ENCODE results near the gene ARL6IP1. TPM values are rescaled to one million over a fixed set of nuclear protein-coding genes. Genes with fewer than 3 reads are reported as not detected.

The ARL6IP1 gene
- total and polyA plus RNA-seq, 2 of the 4 experiments (the other 2 are of a cell fraction) = 78.1 to 190 TPM

DNA sequence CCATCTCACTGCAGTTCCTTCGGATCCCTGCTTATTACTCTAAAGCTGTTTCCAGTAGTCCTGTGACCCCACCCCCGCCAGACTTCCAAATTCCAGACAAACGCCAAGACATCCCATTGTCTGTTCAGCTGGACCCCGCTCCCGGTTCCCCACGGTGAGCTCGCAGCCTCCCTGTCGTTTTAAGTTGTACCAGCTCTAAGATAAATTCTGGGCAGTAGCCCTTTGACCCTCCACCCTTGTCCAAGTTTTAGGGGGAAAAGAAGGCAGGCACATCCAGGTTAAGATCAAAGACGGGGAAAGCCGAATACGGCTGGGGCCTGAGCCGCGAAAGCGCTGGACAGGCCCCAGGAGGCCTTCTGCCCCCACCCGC lies 589 bp downstream of the ARL6IP1 start:
- H3K14ac ChIP-seq (replicated peaks; ENCODE audit: low read depth, low read length) = peak overlapping the region; percentile 70
- H4K20me1 ChIP-seq (ENCODE audit: insufficient read depth, low read length) = peaks cover 18% of the 10 kb centered on the region; the same call in 1 of the 2 replicates
- H3K9ac ChIP-seq (ENCODE audit: low read depth, low read length) = peak overlapping the region; percentile 62
- H3K36me3 ChIP-seq (ENCODE audit: control insufficient read depth, insufficient read depth, low read length) = no peaks in the 10 kb centered on the region
- intact Hi-C loops (cut with micrococcal nuclease) (loop anchor here (1.0 to 10.0 kb wide), 3 partner anchors 10 to 264 kb away; partner anchors contain the start of genes COQ7 and RPS15A), in situ Hi-C loops (cut with MboI; ENCODE audit: low sequenced_read_pairs) (no loop called here), dilution Hi-C loops (cut with HindIII; ENCODE audit: low sequenced_read_pairs, unreplicated experiment) (no loop called here)
- H3K23ac ChIP-seq (ENCODE audit: low read depth, low read length) = peak overlapping the region; percentile 74
- TF ChIP-seq CHD1 (IDR thresholded peaks at IDR 0.05; ENCODE audit: low read depth, low read length) = 0 out of 2 replicates have a peak, but pooled peaks have one; percentile 76
- no peak for TF ChIP-seq BHLHE40 (IDR thresholded peaks at IDR 0.05; ENCODE audit: low read depth, low read length)
- no peak for TF ChIP-seq FOS (IDR thresholded peaks at IDR 0.05; ENCODE audit: low read depth, low read length)
- TF ChIP-seq, protein P1, sequence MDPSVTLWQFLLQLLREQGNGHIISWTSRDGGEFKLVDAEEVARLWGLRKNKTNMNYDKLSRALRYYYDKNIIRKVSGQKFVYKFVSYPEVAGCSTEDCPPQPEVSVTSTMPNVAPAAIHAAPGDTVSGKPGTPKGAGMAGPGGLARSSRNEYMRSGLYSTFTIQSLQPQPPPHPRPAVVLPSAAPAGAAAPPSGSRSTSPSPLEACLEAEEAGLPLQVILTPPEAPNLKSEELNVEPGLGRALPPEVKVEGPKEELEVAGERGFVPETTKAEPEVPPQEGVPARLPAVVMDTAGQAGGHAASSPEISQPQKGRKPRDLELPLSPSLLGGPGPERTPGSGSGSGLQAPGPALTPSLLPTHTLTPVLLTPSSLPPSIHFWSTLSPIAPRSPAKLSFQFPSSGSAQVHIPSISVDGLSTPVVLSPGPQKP (IDR thresholded peaks at IDR 0.05; ENCODE audit: borderline replicate concordance, low read depth, low read length) = no peak
- no peak for TF ChIP-seq RFX5 (IDR thresholded peaks at IDR 0.05; ENCODE audit: low read depth, low read length)
- peak overlapping the region; percentile 94 for H2AK9ac ChIP-seq (replicated peaks; ENCODE audit: low read depth, low read length, poor library complexity)
- ATAC-seq (ENCODE audit: low read depth) (no peak), DNase-seq (no peak)
- H3K4me2 ChIP-seq (ENCODE audit: low read depth, low read length) = peak overlapping the region; percentile 92
- peak overlapping the region; percentile 65 for H4K91ac ChIP-seq (ENCODE audit: insufficient read depth, low read depth, low read length)
- peak overlapping the region; percentile 77; the same call in 1 of the 2 replicates for H3K56ac ChIP-seq (ENCODE audit: extremely low read depth, insufficient read depth, low read length)
- H2BK120ac ChIP-seq (ENCODE audit: low read depth, low read length) = no peak overlapping the region
- H2AFZ ChIP-seq (replicated peaks; ENCODE audit: low read length, poor library complexity) = peak overlapping the region; percentile 95
- WGBS, 2 experiments (ENCODE audit: extremely low coverage in 2 of 2, insufficient read length in 1 of 2) = no CpG with 5 or more reads among the region's 15 CpGs
- peak overlapping the region; percentile 65; the same call in 1 of the 2 replicates for H2AK5ac ChIP-seq (ENCODE audit: low read depth, low read length)
- H3K4me3 ChIP-seq (ENCODE audit: insufficient read depth, low read depth, low read length) = peak overlapping the region; percentile 70
- 0 out of 4 replicates have a peak overlapping the region, but pooled peaks of 1 of the 2 experiments have one; percentile 1 for H4K8ac ChIP-seq (ENCODE audit: low read depth in 2 of 2, low read length in 2 of 2)
- no peaks in the 10 kb centered on the region for H3K9me1 ChIP-seq (ENCODE audit: insufficient read depth, low read length)
- H2BK5ac ChIP-seq (ENCODE audit: low read depth, low read length, poor library complexity, severe bottlenecking) = peak overlapping the region; percentile 40
- H3K4ac ChIP-seq (ENCODE audit: low read depth, low read length) = peak overlapping the region; percentile 64
- BruUV-seq (replicated peaks) = no TSS peak
- no peak overlapping the region for H2BK15ac ChIP-seq (ENCODE audit: low read depth, low read length)
- H3K18ac ChIP-seq (ENCODE audit: low read depth, low read length) = no peak overlapping the region
- H3K4me1 ChIP-seq (ENCODE audit: control insufficient read depth, insufficient read depth, low read length) = peaks cover 2% of the 10 kb centered on the region
- no peaks in the 10 kb centered on the region for H3K9me3 ChIP-seq (ENCODE audit: control insufficient read depth, insufficient read depth, low read length)
- no peak overlapping the region for H4K5ac ChIP-seq (ENCODE audit: low read depth, low read length)
- no peak overlapping the region for H2BK20ac ChIP-seq (ENCODE audit: low read depth, low read length)
- POLR2A ChIA-PET (ENCODE audit: unreplicated experiment) = interaction anchor here (1.0 kb wide), 1 partner anchor 10 kb away, joined by 3 read pairs; no protein-coding TSS in a partner anchor
- peak overlapping the region; percentile 65 for H3K27ac ChIP-seq (ENCODE audit: insufficient read depth, low read length)
- peaks cover 4 to 15% of the 10 kb centered on the region in 2 experiments; a peak in 3 of 4 replicates for H3K79me1 ChIP-seq (ENCODE audit: low read depth in 1 of 2, low read length in 2 of 2)
- no peaks in the 10 kb centered on the region for H3K27me3 ChIP-seq (ENCODE audit: control insufficient read depth, insufficient read depth, low read length)
- CTCF ChIA-PET = interaction anchor here (0.7 to 1.5 kb wide), 6 partner anchors 9 to 20 kb away, joined by 3 to 9 read pairs (median 6); partner anchors contain the start of gene RPS15A
